COLO829 (cell line): ENCODE data around the gene ACSM2A.
"Not testable (repeated sequence)": the region's sequence is repeated elsewhere in the genome, so short reads cannot be mapped to it uniquely, and the experiment has no call there.

Experiments
- DNase-seq: peaks from one replicate; pipeline ENCODE4 v3.0.0; 2012; ENCODE audit warnings: low spot score

Gene ACSM2A

DNA sequence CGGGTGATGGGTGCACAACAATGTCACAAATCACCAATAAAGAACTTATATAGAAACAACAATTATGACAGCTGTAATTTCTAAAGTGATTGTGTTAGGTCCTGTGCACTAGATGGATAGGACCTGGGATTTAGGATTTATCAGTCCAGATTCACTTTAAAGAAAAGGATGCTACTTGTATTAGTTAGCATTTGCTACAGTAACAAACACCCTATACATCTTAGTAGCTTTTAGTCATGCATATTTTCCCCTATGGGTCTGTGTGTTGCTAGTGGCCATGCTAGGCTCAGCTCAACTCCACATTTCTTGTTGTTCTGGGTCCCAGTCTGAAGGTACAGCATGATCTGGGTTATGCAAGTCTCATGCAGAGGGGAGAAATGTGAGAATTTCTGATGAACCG, 7.9 kb downstream of the ACSM2A start:
- DNase-seq: not testable (repeated sequence)

DNA sequence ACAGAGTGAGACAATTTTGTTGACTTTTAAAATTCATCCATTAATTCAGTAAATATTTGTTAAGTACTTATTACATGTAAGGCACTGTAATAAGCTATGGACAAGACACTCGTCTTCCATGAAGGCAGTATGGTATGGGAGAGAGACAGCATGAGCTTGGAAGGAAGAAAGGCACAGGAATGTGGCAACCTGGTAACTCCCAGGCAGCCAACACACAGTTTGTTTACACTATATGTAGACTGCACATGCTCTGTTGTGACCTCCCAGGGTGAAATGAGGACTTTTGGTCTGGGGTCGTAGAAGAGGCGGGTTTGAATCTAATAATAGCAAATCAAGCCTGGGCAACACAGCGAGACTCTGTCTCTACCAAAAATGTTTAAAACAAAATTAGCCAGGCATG, 9.0 kb downstream of the ACSM2A start:
- DNase-seq: not testable (repeated sequence)

DNA sequence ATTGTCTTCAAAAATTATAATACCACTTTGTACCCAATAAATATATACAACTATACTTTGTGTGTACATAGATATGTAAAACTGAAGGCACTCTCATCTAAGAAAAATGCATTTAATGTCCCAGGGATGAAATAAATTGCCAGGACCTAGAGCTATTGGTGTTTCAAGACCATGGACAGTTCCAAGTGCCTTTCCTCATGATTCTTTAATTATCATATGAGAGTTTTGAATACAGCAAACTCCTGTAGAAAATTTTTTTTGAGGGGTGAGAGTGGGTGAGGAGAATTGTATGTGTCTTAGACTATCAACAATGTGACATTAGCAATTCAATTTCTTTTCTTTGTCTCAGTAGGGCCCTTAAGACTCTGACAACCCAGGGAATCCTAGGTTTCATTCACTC, 17.6 kb downstream of the ACSM2A start:
- DNase-seq: not testable (repeated sequence)

DNA sequence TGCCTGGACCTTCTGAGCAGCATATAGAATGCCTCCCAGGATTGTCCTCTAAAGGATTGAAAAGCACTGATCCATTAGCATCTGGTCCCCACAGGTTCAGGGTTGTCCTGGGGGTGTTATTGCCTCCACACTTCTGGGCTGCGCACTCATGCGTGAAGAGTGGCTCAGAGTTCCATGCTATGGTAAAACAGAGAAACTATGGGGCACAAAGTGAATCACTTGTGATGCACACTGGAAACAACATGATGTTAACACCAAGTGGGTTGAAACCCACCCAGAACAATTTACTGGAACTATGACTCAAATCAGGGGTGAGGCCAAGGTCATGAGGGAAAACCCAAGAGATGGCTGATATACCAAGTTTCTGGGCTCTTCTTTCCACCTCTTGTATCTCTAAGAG, 18.6 kb downstream of the ACSM2A start:
- not testable (repeated sequence) for DNase-seq

DNA sequence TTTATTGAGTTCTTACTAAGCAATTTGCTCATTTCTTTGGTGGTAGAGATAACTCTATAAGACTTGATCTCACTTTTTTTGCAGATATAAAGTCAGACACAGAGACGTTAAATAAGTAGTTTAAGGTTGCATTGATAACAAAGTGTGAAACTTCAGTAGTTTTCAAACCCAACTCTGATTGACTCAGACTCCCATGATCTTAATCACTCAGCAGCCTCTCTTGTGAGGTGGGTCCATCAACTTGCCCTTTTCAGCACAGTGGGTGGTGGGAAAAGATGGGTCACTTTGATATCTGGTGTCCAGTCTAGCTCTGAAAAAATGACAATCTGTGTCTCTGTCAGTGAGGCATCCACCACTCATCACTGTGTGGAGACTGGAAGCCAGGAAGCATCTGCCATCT, 19.4 kb downstream of the ACSM2A start:
- not testable (repeated sequence) for DNase-seq

DNA sequence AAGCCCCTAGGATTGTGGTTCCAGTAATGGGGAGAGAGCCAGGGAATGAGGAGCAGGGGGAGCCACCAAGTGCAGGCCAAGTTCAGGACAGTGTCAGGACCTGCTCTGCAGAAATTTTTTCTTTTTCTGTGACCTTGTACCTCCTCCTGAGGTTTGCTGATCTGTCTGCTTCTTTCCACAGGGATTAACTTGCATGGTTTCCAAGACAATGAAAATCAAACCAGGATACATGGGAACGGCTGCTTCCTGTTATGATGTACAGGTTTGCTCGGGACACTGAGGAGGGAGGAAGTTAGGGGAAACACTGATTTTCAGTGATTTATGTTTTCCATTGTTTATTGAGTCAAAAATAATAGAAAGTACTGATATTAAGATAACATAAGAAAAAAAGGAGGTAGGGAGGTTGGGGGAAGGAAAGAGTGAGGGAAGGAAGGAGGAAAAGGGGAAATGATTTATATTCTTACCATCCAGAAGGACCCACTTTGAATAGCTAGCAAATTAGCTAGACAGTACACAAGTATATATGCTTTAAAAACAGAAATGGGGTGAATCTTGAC, 25.9 kb downstream of the ACSM2A start:
- DNase-seq: not testable (repeated sequence)

DNA sequence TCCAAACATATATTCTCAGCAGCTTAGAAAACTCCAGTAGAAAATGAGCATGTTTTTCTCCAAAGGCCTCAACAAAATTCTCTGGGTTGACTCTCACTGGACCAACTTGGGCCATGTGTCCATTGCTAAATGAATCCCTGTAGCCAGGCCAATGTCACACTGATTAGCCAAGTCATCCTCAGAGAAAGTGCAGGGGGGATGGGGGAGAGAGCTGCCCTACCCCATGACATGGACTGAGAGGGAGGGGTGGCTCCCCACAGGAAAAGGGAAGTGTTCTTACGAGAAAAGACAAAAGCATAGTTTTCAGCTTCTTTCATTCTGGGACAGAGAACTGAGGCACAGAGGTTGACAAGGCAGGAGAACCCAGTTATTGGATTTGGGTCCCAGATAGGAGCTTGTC, 32.7 kb downstream of the ACSM2A start:
- DNase-seq: not testable (repeated sequence)

DNA sequence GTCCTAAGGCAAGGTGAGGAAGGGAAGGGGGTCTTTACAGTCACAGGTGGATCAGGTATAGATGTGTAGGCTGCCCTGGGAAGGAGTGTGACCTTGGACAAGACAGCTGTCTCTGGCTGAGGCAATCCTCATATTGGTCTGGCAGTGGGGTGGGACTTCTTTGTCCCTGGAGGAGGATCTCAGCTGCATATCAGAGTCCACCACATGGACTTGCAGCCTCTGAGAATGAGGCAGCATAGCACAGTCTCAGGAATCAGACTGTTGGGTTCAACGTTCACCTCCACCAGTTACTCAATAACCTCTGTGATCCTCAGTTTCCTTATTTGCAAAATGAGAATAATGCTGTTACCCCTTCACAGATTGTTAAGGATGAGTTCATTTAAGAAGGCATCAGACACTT, 33.4 kb downstream of the ACSM2A start:
- no peak for DNase-seq

DNA sequence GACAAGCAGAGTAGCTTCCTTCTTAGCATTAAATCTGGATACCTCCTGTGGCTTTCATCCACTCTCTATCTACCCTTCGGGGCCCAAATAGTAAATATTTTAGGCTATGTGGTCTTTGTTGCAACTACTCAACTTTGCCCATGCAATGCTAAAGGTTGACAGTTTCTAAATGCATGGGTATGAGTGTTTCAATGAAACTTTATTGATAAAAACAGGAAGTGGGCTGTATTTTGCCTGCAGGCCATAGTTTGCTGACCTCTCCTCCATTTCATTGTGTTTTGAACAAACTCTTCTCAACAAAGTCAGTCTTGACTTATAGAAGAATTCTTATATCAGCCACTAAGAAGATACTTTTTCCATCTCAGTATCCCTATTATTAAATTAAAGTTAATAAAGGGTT, 34.1 kb downstream of the ACSM2A start:
- DNase-seq: no peak

DNA sequence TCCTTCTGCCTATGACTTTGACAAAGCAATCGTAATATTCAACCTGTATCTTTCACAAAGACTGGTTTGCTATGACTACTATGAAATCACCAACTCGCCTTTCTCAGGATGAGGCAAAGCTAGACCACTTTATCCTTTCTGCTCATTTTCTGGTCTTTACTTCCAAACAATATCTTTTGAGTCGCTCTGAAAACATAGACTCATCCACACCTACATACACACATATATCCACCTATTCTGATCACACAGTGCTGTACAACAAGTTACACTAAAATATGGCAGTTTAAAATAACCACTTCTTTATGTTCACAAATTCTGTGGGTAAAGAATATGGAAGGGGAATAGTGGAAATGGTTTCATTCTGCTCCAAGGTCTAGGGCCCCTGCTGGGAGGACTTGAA, 39.7 kb downstream of the ACSM2A start:
- DNase-seq: not testable (repeated sequence)

DNA sequence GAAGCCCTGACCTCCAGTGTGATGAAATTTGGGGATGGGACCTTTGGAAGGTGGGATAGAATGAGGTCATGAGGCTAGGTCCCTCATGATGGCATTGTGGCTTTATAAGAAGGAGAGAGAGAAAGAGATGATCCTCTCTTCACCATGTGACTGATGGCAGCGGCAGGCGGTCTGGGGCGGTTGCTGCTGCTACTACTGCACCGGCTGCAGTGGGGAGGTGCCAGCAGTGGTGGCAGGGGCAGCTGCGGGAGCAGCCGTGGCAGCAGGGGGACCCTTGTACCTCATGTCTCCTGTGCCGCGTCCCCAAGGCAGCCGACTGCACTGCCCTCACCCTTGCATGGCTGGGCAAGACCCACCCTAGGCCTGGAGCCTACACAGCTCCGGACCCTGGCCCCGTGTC, 40.1 kb downstream of the ACSM2A start:
- DNase-seq: not testable (repeated sequence)

DNA sequence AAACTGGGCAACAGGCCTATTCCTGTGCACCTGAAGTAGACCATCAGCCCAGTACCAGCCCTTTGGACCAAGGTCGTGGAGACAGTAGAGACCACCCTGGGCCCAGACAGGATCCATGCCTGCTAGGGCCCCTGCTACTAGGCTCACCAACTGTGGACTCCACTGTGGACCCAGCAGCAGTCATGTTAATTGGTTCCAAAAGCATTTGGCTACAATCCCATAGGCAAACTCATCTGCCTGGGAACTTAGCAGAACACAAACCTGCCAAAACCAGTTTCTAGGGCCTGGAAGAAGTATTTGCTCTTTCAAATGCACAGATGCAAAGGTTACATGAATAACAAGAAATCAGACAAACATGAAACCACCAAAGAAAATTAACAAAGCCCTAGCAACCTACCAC, 53.1 kb downstream of the ACSM2A start:
- no peak for DNase-seq

DNA sequence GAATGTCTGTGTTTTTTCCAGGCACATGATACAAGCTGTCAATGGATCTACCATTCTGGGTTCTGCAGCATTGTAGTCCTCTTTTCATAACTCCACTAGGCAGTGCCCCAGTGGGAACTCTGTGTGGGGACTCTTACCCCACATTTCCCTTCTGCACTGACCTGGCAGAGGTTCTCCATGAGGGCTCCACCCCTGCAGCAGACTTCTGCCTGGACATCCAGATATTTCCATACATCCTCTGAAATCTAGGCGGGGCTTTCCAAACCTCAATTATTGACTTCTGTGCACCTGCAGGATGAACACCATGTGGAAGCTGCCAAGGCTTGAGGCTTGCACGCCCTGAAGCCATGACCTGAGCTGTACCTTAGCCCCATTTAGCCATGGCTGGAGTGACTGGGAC, 56.0 kb downstream of the ACSM2A start:
- no peak for DNase-seq

DNA sequence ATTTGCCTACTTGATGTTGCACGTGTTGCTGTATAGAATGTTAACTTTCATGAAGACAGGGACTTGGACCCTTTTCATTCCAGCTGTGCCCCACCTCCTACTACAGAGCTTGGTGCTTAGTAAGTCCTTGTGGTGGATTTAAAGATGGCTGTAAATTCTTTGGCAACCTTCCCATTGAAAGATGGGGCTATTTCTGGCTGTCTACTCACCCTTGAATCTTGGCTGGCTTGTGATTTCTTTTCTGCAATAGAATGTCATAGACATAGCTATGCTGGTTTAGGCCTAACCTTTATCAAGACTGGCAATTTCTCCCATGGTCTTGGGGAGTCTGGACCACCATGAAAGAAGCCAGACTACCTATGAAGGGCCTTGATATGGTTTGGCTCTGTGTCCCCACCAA, 59.0 kb downstream of the ACSM2A start:
- DNase-seq: no peak

DNA sequence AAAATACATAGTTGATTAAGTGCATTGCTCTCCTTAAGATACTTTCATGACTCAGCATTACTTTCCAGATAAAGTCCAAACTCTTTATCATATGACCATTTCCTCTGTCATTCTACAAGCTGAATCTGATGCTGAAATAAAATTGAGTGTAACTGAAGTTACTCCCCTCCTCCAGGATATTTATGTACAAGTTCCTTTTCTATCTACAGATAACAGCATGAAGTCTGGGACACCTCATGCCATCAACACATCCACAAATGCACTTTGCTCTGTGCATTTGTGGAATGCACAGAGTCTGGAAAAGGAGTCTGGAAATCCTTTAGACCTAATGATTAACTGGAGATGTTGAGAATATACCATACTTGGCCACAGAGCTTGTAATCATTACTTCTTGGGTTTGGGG, 64.4 kb downstream of the ACSM2A start:
- DNase-seq: no peak

DNA sequence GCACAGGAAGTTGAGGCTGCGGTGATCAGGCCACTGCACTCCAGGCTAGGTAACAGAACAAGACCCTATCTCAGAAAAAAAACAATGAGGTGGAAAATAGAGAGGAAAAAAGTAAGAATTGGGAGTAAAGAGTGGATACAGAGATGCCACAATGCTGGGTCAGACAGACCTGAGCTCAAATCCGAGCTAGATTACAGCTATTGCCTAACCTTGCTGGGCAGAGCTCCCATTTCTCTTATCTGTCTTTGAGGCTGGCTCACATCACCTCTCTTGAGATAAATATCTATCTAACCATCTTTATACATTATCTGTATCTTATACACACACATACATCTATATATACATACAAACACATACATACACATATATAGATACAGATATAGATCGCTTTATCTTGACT, 65.8 kb downstream of the ACSM2A start:
- no peak for DNase-seq

DNA sequence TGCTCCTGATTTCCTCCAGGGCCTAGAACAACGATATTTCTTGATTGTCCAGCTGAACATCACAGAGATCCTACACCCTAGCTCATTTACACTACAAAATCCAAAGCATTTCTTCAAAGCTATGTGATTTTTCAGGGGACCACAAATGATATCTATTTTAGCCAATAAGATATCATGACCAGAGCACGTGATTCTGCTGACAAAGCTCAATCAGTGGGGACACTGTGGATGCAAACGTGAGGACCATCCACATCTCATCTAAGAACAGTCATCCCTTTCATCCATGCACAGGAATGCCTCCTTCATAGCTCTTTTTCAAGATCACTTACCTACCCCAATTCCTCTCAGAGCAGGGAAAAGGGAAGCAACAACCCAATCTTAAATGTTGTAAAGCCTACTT, 67.9 kb downstream of the ACSM2A start:
- no peak for DNase-seq

DNA sequence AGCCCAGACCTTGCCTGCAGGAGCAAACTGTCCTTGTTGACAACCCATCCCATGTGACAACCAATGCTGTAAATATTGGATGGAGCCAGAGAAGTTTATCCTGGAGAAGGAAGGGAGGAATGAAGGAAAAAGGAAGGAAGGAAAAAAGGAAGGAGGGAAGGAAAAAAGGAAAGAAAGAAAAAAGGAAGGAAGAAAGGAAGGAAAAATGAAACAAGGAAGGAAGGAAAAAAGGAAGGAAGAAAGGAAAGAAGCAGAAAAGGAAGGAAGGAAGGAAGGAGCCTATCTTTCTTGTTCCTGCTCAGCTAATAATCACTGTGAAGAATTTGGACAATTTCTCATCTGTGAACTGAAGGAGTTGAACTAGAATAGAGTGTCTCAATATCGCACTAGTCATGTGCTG, 68.8 kb downstream of the ACSM2A start:
- DNase-seq: no peak

DNA sequence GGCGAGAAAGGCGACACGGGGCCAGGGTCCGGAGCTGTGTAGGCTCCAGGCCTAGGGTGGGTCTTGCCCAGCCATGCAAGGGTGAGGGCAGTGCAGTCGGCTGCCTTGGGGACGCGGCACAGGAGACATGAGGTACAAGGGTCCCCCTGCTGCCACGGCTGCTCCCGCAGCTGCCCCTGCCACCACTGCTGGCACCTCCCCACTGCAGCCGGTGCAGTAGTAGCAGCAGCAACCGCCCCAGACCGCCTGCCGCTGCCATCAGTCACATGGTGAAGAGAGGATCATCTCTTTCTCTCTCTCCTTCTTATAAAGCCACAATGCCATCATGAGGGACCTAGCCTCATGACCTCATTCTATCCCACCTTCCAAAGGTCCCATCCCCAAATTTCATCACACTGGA, 80.5 kb downstream of the ACSM2A start:
- not testable (repeated sequence) for DNase-seq

DNA sequence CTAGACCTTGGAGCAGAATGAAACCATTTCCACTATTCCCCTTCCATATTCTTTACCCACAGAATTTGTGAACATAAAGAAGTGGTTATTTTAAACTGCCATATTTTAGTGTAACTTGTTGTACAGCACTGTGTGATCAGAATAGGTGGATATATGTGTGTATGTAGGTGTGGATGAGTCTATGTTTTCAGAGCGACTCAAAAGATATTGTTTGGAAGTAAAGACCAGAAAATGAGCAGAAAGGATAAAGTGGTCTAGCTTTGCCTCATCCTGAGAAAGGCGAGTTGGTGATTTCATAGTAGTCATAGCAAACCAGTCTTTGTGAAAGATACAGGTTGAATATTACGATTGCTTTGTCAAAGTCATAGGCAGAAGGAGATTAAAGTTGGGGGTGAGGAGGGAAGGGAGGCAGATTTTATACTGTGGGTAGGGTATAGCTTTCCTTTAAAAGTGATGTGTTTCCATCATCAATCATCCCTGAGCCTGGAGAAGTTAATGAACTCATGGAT, 81.0 kb downstream of the ACSM2A start:
- DNase-seq: not testable (repeated sequence)

DNA sequence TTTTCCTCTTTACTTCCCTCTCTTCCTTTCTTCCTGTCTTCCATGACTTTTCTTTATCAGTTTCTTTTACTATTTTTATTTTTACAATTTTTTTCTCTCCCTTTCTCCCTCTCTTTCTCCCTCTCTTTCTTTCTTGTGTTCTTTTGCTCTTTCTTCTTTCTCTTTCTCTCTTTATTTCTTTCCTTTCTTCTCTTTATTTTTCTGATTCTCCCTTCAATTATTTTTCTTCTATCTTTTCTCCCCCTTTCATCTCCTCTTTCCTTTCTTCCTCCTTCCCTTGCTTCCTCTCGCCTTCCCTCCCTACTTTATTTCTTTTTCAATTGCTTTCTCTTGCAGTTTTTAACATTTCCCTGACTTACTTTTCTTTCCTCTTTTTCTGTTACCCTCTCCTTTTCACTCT, 85.3 kb downstream of the ACSM2A start:
- not testable (repeated sequence) for DNase-seq
